Esophagus squamous epithelium (tissue), 4 donors: ENCODE data around the gene AGT.

Source experiments
- CTCF ChIP-seq, 6 experiments: fragments of 450-650 bp in 4 of 6; fragments of 200-600 bp in 2 of 6; sonication (generic) in 2 of 6; IDR thresholded peaks; one replicate each; pipeline ENCODE4 v1.5.1; 2016 to 2019; ENCODE audit warnings: antibody characterized with exemption in 6 of 6, mild to moderate bottlenecking in 4 of 6, moderate library complexity in 4 of 6
- POLR2A ChIP-seq, 4 donors: fragments of 450-650 bp; IDR thresholded peaks; one replicate each; pipeline ENCODE4 v1.6.1; 2017; ENCODE audit warnings: antibody characterized with exemption in 4 of 4, mild to moderate bottlenecking in 4 of 4, moderate library complexity in 3 of 4

- TF ChIP-seq POLR2A (IDR thresholded peaks at IDR 0.05) (no peak), CTCF (IDR thresholded peaks at IDR 0.05) (no peak)
Measured at GRCh38 chr1:230703679-230704385, 10.1 kb downstream of the AGT start.
